Measurements from ENCODE around the gene KCNIP1.
"Not testable (repeated sequence)": the region's sequence is repeated elsewhere in the genome, so short reads cannot be mapped to it uniquely, and the experiment has no call there.

The KCNIP1 gene

DNA sequence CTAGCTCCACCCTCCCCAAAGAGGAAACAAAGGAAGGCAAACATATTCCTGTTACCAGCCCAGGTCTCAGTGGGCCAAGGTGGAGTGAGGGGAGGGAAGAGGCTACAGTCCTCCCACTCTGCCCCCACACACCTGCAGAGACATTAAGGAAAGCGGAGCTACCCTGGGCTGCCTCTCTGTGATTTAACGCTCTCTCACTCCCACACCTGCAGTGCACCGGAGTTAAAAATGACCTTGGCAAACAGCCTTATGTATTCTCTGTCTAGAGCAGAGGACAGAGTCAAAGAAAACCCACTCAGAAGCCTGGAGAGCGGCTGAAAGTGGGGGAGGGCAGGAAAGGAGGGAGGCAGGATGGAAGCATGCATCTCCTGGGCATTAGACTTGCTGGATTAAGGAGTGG, 32.7 kb downstream of the KCNIP1 start:
- DNase-seq (ENCODE audit: low read depth, low spot score) = no peak

DNA sequence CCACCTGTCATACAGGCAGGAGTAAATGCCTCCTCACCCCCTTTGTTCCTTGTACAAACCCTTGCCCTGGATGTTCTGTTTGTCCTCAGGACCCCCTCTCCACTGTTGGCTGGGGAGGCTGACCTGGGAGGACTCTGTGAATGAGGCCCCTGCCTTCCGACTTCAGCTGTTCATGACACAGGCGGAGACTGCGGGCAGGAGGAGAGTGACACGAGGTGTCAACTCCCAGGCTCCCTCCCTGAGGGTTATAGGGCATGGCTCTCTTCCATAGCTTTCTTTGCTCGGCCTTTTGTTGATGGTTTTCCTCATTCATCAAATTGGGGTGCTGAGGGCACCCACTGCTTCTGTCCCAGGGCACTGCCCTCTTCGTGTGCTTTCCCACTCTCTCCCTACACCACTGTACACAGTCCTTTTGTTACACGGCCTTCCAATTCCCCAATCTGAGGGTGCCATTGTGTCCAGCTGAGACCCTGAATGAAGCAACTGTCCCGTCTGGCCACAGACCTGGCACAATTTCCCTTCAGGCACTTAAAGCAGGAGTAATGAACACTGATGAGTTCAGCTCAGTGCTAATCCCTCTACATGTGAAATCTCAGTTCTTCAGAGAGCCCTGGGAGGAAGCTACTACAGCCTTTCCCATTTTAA, 33.8 kb downstream of the KCNIP1 start:
- no peak for DNase-seq (ENCODE audit: low read depth, low spot score)

DNA sequence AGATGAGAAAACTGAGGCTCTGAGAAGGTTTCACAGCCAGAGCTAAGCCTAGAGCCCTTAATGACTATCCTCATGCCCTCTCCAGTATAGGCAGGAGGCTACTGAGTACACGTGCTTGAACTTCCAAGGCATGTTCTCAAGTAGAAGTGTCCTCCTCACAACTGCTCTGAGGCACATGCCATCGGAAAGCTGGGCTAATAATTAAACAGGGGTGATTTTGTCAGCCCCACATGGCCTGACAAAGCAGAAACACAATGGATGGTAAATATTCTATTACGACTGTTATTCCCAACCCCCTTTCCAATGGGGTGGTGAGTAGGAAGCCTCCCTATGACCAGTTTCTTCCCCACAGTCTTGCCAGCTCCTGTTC, 34.3 kb downstream of the KCNIP1 start:
- DNase-seq (ENCODE audit: low read depth, low spot score) = no peak

DNA sequence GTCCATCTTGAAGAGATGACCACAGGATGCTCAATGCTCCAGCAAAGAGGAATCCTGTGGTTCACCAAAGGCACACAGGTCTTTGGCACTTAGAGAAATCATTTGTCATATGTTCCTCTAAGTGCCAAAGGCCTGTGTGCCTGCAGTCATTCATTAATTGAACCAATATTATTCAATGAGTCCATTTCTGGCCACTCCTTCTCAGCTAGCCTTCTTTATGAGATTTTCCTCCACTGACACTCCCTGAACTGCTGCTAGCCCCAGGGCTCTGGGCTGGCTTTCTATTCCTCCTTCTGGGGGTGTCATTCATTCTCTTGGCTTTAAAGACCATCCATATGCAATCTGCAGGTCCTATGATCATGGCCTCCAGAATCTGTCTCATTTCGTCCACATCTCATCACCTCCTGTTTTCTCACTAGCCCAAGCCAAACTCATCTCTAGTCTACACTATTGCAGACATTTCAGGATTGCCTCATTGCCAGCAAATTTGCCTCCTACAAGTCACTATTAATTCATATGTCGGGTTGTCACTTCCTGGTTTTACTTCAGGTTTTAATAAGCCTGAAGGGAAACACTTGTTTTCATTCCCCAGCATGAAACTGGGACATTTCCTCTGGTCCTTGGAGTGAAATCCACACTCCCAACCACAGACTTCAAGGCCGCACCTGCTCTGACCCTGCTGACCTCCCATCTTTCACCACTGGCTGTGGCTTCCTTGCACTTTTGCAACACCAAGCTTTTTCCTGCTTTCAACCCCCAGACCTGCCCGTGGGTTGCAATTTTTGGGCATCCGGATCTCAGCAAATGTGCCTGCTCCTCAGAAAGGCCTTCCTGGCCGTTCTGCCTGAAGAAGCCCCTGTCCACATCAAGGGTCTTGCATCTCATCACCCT, 35.1 kb downstream of the KCNIP1 start:
- no peak for DNase-seq (ENCODE audit: low read depth, low spot score)

DNA sequence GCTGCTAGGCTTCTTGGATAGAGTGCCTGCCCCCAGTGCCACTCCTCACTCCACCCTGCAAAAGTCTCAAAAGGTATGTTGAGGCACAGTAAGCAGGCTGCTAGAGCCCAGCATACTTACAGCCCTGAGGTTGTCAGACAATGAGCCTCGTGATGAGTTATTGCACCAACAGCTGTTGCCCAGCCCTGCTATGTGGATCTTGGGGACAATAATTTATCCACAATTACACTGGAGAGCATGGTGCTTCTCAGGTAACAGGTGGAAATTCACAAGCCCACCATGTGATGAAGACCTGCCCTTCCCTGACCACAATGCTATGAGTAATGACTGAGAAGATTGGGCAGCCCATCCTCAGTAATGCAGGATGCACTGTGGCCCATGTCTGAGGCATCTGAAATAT, 36.5 kb downstream of the KCNIP1 start:
- no peak for DNase-seq (ENCODE audit: low read depth, low spot score)

DNA sequence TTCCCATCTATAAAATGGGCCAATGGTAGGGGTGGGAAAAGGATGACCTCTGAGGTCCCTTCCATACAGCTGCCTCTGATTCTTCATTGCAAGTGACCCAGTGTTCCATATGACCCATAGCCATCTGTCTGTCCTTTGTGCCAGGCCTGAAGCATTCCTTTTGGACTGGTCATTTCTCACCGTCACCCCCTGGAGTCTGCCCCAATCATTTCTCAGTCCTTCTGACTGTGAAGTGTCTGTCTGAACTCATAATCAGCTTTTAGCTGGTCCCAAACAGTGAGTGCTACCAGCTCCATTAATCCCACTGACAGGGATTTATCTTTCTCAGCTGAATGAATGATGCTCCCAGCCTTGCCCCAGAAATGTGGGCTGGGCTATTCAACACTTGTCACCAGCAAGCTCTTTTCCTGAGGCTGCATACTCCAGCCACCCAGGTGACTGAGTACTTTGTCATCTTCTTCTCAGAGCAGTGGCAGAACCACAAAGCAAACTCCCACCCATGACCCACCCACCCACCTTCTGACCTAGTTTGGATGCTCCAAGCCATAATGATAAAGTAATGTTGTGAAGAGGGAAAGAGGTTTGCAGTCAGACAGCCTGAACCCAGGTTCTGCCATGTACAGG, 37.4 kb downstream of the KCNIP1 start:
- DNase-seq (ENCODE audit: low read depth, low spot score) = no peak

DNA sequence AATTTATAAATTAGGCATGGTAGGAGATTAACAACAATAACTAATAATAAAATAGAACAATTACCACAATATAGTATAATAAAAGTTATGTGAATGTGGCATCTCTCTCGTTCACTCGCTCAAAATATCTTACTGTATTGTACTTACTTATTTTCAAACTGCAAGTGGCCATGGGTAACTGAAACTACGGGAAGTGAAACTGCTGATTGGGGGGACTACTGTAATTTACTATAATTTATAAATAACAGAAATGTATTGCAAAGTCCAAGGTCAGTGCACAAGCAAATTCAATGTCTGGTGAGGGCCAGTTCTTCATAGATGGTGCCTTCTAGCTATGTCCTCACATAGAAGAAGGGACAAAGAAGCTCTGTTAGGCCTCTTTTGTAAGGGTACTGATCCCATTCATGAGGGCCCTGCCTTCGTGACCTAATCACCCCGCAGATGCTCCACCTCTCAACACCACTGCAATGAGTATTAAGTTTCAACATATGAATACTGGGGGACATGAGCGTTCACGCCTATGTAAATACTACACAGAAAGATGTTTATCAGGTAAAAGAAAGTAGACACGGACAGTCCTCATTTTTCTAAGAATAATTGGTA, 39.0 kb downstream of the KCNIP1 start:
- DNase-seq (ENCODE audit: low read depth, low spot score) = no peak

DNA sequence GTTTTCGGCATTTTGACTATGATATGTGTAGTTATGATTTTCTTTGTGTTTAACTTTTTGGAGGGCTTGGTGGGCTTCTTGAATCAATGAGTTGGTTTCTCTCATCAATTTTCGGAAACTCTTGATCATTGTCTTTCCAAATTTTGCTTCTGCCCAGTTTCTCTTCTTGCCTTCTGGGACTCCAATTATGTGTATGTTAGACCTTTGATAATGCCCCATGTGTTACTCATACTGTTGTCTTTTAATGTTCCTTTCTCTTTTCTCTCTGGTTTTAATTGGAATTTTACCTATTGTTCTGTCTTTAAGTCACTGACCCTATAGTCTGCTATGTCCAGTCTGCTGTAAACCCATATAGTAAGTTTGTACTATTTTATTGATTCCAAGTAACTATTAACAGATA, 41.5 kb downstream of the KCNIP1 start:
- no peak for DNase-seq (ENCODE audit: low read depth, low spot score)

DNA sequence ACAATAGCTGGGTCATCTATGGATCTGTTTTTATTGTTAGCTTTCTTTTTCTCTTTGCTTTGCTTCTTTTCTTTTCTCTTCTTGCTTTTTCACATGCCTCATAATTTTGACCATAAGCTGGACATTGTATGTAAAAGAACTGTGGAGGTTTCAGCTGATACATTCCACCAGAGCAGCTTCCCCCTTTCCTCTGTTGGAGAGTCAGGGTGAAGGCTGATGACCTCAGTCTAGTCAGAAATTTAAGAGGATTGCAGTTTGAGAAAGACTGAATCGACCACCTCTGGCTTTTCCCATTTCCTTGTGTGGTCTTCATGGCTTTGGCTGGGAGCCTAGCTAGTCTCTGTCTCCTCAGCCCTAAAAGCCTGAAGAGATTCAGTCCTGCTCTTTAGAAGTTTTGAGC, 42.0 kb downstream of the KCNIP1 start:
- DNase-seq (ENCODE audit: low read depth, low spot score) = no peak

DNA sequence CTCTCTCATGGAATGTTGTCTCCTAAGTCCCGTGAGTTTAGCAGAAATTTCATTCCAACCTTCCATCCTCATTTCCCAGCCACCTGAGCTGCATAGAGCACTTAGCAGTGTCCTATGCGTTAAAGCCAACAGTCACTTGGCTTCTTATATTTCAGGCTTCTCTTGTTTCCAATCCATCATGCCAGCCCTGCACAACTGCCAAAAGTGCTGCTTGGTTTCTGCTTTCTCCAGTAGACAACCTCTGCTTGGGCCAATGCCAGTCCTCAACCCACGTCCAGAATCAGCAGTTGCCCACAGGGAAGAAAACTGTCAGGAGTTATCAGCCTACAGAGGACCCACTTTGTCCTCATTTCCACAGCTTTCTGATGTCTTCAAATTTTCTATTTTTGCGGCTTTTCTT, 42.5 kb downstream of the KCNIP1 start:
- DNase-seq (ENCODE audit: low read depth, low spot score) = no peak

DNA sequence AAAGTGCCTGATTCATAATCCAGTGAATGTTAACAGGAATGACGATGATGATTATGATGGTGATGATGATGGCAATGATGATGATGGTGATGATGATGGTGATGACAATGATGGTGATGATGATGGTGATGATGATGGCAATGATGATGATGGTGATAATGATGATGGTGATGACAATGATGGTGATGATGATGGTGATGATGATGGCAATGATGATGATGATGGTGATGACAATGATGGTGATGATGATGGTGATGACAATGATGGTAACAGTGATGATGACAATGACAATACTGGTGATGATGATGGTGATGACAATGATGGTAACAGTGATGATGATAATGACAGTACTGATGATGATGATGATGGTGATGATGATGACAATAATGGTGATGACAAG, 46.6 kb downstream of the KCNIP1 start:
- not testable (repeated sequence) for DNase-seq (ENCODE audit: low read depth, low spot score)

DNA sequence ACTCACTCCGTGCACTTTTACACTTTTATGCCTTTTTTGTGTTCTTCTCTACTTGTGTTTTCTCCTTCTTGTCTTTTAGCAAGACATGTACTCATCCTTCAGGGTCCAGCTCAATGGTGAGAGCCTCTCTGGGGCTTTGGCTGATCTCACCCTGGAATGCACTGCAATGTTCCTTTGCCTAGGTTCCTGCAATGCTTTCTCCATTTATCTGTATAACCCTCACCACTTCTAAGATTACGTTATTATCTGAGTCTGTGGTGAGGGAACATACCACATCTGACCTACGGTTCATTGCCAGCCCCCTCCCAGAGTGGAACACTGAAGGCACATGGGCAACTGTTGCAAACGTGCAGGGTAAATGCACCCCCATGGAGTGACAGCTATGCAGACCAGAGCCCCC, 47.3 kb downstream of the KCNIP1 start:
- DNase-seq (ENCODE audit: low read depth, low spot score) = no peak

DNA sequence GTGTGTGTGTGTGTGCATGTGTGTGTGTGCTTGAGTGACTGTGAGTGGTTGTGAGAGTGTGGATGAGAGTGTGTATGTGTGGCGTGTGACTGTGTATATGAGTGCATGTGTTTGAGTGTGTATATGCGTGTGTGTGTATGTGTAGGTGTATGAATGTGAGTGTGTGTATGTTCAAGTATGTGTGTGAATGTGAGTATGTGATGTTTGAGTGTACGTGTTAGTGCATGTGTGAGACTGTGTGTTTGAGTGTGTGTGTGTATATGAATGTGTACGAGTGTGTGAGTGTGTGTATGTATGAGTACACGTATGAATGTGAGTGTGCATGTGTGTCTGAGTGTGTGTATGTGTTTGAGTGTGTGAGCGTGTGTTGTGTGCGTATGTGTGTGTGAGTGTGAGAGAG, 47.8 kb downstream of the KCNIP1 start:
- no peak for DNase-seq (ENCODE audit: low read depth, low spot score)

DNA sequence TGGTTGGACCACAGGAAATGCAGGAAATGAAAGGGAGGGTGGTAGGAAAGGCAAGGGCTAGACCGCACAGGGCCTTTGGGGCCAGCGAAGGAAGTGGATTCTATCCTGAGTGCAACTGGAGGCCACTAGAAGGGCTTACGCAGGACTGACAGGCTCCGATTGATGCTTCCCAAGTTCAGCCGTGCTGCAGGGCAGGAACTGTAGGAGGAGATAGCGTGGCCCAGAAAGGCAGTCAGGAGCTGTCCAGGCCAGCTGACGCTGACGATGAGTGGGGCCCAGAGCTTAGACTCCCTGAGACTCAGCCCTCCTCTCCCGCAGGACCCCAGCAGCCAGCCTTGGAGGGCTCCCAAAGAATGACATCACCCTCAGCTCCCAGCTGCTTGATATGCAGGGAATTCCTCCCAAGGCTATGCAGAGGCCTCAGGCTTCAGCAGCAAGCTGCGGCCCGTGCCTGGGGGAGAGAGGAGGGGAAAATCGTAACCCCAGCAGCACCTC, 48.8 kb downstream of the KCNIP1 start:
- DNase-seq (ENCODE audit: low read depth, low spot score) = peak; percentile 67

DNA sequence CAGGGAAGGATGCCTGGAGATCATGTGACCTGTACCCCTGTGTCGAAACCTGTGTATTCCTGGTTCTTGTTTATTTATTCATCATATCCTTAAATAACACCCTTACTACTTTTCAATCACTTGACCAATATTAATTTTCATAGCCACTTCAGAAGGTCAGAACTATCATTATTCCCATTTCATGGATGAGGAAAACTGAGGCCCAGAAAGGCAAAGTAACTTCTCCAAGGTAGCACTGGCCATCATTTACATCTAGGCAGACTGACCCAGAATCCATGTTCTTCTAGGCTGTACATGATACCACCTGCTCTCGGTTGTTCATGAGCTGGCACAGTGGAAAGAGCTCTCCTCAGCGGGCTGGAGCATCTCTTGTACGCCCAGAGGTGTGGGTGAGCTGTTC, 49.4 kb downstream of the KCNIP1 start:
- DNase-seq (ENCODE audit: low read depth, low spot score) = no peak

DNA sequence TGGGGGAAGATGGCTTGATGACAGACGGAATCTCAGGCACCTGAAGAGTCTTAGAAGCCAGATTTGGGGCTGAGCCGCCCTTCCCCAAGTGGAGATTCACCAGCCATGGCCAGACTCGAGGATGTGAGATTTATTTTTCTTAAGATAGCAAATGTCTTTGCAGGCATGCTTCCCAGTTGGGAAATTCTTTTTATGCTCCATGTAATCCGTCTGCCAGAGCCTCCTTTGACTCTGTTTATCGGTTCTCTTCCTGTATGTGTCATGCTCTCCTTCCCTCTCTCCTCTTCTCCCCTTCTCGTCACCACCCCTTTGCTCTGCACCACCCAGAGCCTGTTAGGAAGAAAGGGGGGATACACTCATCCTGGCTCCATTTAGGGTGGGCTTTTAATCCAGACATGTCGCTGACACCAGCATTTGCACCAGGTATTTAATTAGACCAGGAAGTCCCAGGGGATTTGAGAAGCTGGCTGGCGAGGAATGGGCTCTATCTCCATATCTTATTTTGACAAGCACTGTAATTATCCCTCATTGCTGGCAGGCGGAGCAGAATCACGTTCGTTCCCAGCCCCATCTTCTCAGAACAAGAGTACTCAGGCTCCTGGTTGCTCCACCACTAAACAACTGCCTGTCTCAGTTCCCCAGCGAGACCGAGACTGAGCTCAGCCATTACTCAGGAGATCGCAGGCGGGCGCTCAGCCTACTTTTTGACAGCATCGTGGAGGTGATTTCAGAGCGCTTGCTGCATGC, 50.9 kb downstream of the KCNIP1 start:
- no peak for DNase-seq (ENCODE audit: low read depth, low spot score)

DNA sequence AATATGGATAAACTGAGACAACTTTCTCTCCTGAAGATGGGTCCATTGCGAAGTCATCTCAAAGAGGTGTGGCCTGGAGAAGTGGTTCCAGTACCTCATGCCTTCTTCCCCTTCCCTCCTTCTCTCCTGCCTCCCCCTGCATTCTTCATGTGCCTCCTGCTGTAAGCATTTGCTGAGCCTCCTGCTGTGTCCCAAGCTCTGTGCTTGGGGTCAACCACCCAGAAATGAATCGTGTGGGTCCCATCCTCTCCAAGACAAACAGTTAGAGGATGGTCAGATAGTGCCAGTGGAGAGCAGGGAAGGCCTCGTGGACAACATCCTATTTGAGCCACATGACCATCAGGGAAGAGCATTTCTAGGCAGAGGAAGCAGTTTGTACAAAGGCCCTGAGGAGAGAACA, 53.5 kb downstream of the KCNIP1 start:
- DNase-seq (ENCODE audit: low read depth, low spot score) = no peak

DNA sequence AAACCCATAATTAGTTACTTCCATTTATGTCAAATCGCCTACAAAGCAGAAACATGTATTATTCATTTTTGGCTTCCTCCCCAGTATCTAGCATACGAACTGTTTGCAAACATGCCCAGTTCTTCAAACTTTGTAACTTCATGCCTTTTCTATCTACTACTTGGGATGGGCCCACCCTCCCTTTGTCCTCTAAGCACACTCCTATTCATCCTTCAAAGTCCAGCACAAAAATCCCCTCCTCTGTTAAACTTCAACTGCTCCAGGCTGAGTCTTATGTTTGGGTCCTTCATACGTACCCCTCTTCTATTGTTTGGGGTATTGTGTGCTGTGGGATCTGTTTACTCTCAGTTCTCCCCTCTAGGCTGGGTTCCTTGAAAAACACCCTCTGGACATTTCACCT, 55.5 kb downstream of the KCNIP1 start:
- DNase-seq (ENCODE audit: low read depth, low spot score) = no peak

DNA sequence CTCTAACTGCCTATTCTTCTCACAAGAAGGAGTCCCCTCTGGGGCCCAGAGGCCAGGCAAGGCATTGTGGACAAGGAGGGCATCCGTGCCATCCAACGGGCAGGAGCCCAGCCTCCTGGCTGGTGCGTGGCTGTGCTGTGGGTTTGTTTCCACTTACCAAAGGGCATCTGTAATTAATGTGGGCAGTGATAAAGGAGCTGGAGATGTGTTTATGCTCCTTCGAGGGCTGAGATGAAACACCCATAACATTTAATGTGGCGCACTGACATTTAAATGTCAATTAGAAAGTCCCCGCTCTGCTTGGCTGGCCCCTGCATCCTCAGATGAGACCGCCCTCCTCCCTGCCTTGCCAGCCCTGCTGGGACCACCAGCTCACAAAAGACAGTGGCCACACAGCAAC, 57.1 kb downstream of the KCNIP1 start:
- no peak for DNase-seq (ENCODE audit: low read depth, low spot score)

DNA sequence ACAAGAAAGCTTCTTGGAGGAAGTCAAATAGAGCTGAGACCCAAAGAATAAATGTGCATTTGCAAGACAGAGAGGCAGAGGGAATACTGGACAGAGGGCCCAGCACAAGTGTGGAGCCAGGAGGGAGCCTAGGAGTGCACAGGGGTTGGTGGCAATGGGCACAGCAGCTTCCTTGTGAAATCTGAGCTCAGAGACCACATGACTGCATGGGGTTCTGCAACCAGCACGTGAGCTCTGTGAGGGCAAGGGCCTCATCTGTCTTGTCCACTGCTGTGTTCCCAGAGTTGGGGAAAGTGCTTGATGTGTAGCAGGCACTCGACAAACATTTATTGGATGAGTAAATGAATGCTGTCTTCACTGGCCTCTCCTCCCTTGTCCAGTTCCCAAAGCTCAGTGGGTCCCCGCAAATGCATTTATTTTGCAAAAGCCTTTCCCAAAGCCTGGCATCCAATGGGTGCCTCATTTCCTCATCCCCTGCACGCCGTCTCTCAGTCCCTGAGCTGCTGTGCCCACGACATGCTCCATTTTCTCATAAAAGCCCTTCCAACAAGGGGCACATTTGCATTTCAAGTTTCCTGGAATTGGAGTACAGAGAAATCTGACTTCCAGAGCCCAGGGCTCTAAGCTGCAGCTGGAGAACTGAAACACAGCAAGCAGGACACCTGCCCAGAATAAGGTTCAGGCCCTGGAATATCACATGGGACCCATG, 58.5 kb downstream of the KCNIP1 start:
- no peak for DNase-seq (ENCODE audit: low read depth, low spot score)

DNA sequence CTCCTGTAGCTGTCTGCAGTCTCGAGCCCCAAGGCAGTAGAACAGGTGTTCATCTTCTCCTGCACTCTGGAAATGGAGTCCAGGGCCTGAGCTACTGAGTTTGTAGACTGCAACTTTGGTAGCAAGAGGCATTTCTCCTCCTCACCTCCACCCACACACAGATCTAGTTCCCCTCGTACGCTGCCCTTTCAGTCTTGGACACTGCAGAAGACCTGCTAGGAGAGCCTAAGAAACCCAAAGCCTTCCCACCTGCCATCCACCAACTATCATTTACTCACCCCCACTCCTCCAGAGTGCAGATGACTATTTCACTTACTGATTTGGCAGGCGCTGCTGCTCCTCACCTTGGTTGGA, 59.0 kb downstream of the KCNIP1 start:
- no peak for DNase-seq (ENCODE audit: low read depth, low spot score)

All from smooth muscle cell of the brain vasculature (primary cell).